ENCODE measurements around the gene MTCH2. TPM values are rescaled to one million over a fixed set of nuclear protein-coding genes. Genes with fewer than 3 reads are reported as not detected.

MTCH2 gene
- total and polyA plus RNA-seq, 2 donors (not counting 1 experiment from before 2014, with no cell fraction given), result 18.1 to 26.9 TPM

- intact Hi-C loops (cut with micrococcal nuclease), result no loop called here
- peaks cover 0 to 54% of the 10 kb centered on the region in 2 experiments for H3K36me3 ChIP-seq (replicated peaks in 1 of 2; ENCODE audit: control extremely low read depth in 1 of 2, control insufficient read depth in 1 of 2, extremely low read depth in 1 of 2, insufficient read depth in 2 of 2, low read length in 1 of 2)
- DNase-seq, result no peak
- H3K27me3 ChIP-seq (replicated peaks in 1 of 4; ENCODE audit: control extremely low read depth in 1 of 4, control insufficient read depth in 3 of 4, insufficient read depth in 4 of 4, low read length in 3 of 4), result no peaks in the 10 kb centered on the region
- H3K4me1 Mint-ChIP-seq, result peaks cover 10% of the 10 kb centered on the region
- ChIA-PET CTCF (no interaction called here), POLR2A (no interaction called here)
- H3K27me3 Mint-ChIP-seq, result no peaks in the 10 kb centered on the region
- H3K9me3 Mint-ChIP-seq (ENCODE audit: insufficient read depth), result no peaks in the 10 kb centered on the region
- no peak overlapping the region for H3K4me3 ChIP-seq (ENCODE audit: control extremely low read depth in 1 of 5, extremely low read depth in 1 of 5, insufficient read depth in 1 of 5, low read depth in 2 of 5, low read length in 4 of 5)
- H3K4me2 ChIP-seq (replicated peaks; ENCODE audit: low read depth, low read length, poor library complexity, severe bottlenecking), result no peak overlapping the region
- no peak overlapping the region for H3K27ac Mint-ChIP-seq
- TF ChIP-seq EZH2 (IDR thresholded peaks at IDR 0.05; ENCODE audit: borderline replicate concordance, insufficient read depth, low read depth, low read length, poor library complexity, severe bottlenecking), result no peak
- TF ChIP-seq CTCF (IDR thresholded peaks at IDR 0.05), result no peak
- peaks cover 55% of the 10 kb centered on the region for H3K79me2 ChIP-seq (ENCODE audit: control insufficient read depth, insufficient read depth, low read length)
- no peak overlapping the region for H3K9ac ChIP-seq (ENCODE audit: low read length)
- no peak overlapping the region for H3K4me3 Mint-ChIP-seq
- no peak overlapping the region for H2AFZ ChIP-seq (ENCODE audit: insufficient read depth, low read depth, low read length, poor library complexity, severe bottlenecking)
- ATAC-seq (ENCODE audit: low read depth), result no peak
- H3K9me3 ChIP-seq (ENCODE audit: control extremely low read depth in 1 of 3, control insufficient read depth in 2 of 3, insufficient read depth in 1 of 3, low read length in 2 of 3), result no peaks in the 10 kb centered on the region
- peaks cover 3 to 4% of the 10 kb centered on the region in 2 donors for H3K4me1 ChIP-seq (ENCODE audit: control insufficient read depth in 2 of 2, insufficient read depth in 2 of 2, low read length in 2 of 2)
- H4K20me1 ChIP-seq (ENCODE audit: control insufficient read depth, insufficient read depth, low read length, poor library complexity, severe bottlenecking), result no peaks in the 10 kb centered on the region
- H3K27ac ChIP-seq (ENCODE audit: low read length in 2 of 2), result no peak overlapping the region
- WGBS (ENCODE audit: insufficient coverage), result 100% methylated on average over 4 of the region's 4 CpGs
These were observed 71.0 kb downstream of the MTCH2 start for GRCh38 chr11:47571357-47571729.

- Histone ChIP-seq H3K9me3 (ENCODE audit: control extremely low read depth in 1 of 3, control insufficient read depth in 2 of 3, insufficient read depth in 1 of 3, low read length in 2 of 3) (no peaks in the 10 kb centered on the region), H3K4me1 (ENCODE audit: control insufficient read depth in 2 of 2, insufficient read depth in 2 of 2, low read length in 2 of 2) (peaks cover 5 to 8% of the 10 kb centered on the region in 2 donors), H2AFZ (ENCODE audit: insufficient read depth, low read depth, low read length, poor library complexity, severe bottlenecking) (no peak overlapping the region), H3K79me2 (ENCODE audit: control insufficient read depth, insufficient read depth, low read length) (peaks cover 55% of the 10 kb centered on the region), H3K9ac (ENCODE audit: low read length) (no peak overlapping the region), H3K4me2 (replicated peaks; ENCODE audit: low read depth, low read length, poor library complexity, severe bottlenecking) (no peak overlapping the region), H3K36me3 (replicated peaks in 1 of 2; ENCODE audit: control extremely low read depth in 1 of 2, control insufficient read depth in 1 of 2, extremely low read depth in 1 of 2, insufficient read depth in 2 of 2, low read length in 1 of 2) (peaks cover 0 to 54% of the 10 kb centered on the region in 2 experiments), H3K4me3 (ENCODE audit: control extremely low read depth in 1 of 5, extremely low read depth in 1 of 5, insufficient read depth in 1 of 5, low read depth in 2 of 5, low read length in 4 of 5) (no peak overlapping the region), H3K27ac (ENCODE audit: low read length in 2 of 2) (no peak overlapping the region), H3K27me3 (replicated peaks in 1 of 4; ENCODE audit: control extremely low read depth in 1 of 4, control insufficient read depth in 3 of 4, insufficient read depth in 4 of 4, low read length in 3 of 4) (no peaks in the 10 kb centered on the region), H4K20me1 (ENCODE audit: control insufficient read depth, insufficient read depth, low read length, poor library complexity, severe bottlenecking) (no peaks in the 10 kb centered on the region)
- ChIA-PET CTCF (no interaction called here), POLR2A (interaction anchor here (0.6 to 1.3 kb wide), 2 partner anchors 8 to 289 kb away, joined by 3 to 4 read pairs; partner anchors contain the start of genes KBTBD4 and NDUFS3)
- no peak overlapping the region for H3K4me3 Mint-ChIP-seq
- intact Hi-C loops (cut with micrococcal nuclease), result no loop called here
- peaks cover 13% of the 10 kb centered on the region for H3K4me1 Mint-ChIP-seq
- no peaks in the 10 kb centered on the region for H3K9me3 Mint-ChIP-seq (ENCODE audit: insufficient read depth)
- TF ChIP-seq EZH2 (IDR thresholded peaks at IDR 0.05; ENCODE audit: borderline replicate concordance, insufficient read depth, low read depth, low read length, poor library complexity, severe bottlenecking) (no peak), CTCF (IDR thresholded peaks at IDR 0.05) (no peak)
- ATAC-seq (ENCODE audit: low read depth) (no peak), DNase-seq (no peak)
- H3K27me3 Mint-ChIP-seq, result no peaks in the 10 kb centered on the region
- H3K27ac Mint-ChIP-seq, result no peak overlapping the region
- WGBS (ENCODE audit: insufficient coverage), result no CpG with 5 or more reads among the region's 3 CpGs
These were observed 71.6 kb downstream of the MTCH2 start for GRCh38 chr11:47570651-47571356.
